Keratinocyte (primary cell): ENCODE measurements around the gene PTPN6. TPM values are rescaled to one million over a fixed set of nuclear protein-coding genes. Genes with fewer than 3 reads are reported as not detected.

Experiments
- DNase-seq: peaks from one replicate; pipeline ENCODE4 v3.0.0-alpha.2; 2011; ENCODE audit warnings: low read depth, missing footprints, low spot score
- FAIRE-seq: peaks from 2 replicates; lab custom pipeline; 2011; peaks lifted over from hg19 to GRCh38; lab: Jason Lieb, UNC
- H2AFZ ChIP-seq: 2 replicates; pipeline ENCODE4 v1.6.0; 2012; ENCODE audit warnings: low read length, control low read depth, inconsistent platforms; ENCODE audit not compliant: control insufficient read depth
- H3K27ac ChIP-seq: 2 replicates; pipeline ENCODE4 v1.5.1; 2011; ENCODE audit warnings: low read length; ENCODE audit not compliant: control insufficient read depth, insufficient read depth
- H3K27me3 ChIP-seq: 3 replicates; pipeline ENCODE4 v1.6.0; 2011; ENCODE audit warnings: low read length; ENCODE audit not compliant: control insufficient read depth, insufficient read depth; ENCODE audit errors: extremely low read depth
- H3K36me3 ChIP-seq, 2 experiments: 2 replicates in 1 of 2; 3 replicates in 1 of 2; pipeline ENCODE4 v1.5.1; 2011; ENCODE audit warnings: low read length in 2 of 2, mild to moderate bottlenecking in 1 of 2; ENCODE audit not compliant: control insufficient read depth in 2 of 2, insufficient read depth in 2 of 2; ENCODE audit errors: extremely low read depth in 1 of 2
- H3K4me1 ChIP-seq: 3 replicates; pipeline ENCODE4 v1.5.1; 2011; ENCODE audit warnings: low read length; ENCODE audit not compliant: control insufficient read depth, insufficient read depth; ENCODE audit errors: extremely low read depth
- H3K4me2 ChIP-seq: 3 replicates; pipeline ENCODE4 v1.6.0; 2011; ENCODE audit warnings: low read depth, low read length; ENCODE audit not compliant: control insufficient read depth, insufficient read depth; ENCODE audit errors: extremely low read depth
- H3K4me3 ChIP-seq, 3 experiments: fragments of 200-600 bp in 1 of 3; sonication (generic) in 1 of 3; 2 replicates in 2 of 3; 3 replicates in 1 of 3; pipeline ENCODE4 v1.5.1; 2011 to 2016; ENCODE audit warnings: low read length in 3 of 3, mild to moderate bottlenecking in 3 of 3, control low read depth in 2 of 3, inconsistent platforms in 1 of 3, low read depth in 1 of 3, mixed read lengths in 1 of 3, mixed run types in 1 of 3, moderate library complexity in 1 of 3; ENCODE audit not compliant: control insufficient read depth in 2 of 3, insufficient read depth in 2 of 3; ENCODE audit errors: extremely low read depth in 1 of 3
- H3K79me2 ChIP-seq: 2 replicates; pipeline ENCODE4 v1.6.0; 2012; ENCODE audit warnings: low read length; ENCODE audit not compliant: control insufficient read depth, insufficient read depth
- H3K9ac ChIP-seq: 3 replicates; pipeline ENCODE4 v1.6.0; 2011; ENCODE audit warnings: low read length; ENCODE audit not compliant: control insufficient read depth, insufficient read depth; ENCODE audit errors: extremely low read depth
- H3K9me1 ChIP-seq: 3 replicates; pipeline ENCODE4 v1.6.0; 2011; ENCODE audit warnings: low read length; ENCODE audit not compliant: control insufficient read depth, insufficient read depth; ENCODE audit errors: extremely low read depth
- H3K9me3 ChIP-seq: 2 replicates; pipeline ENCODE4 v1.5.1; 2012; ENCODE audit warnings: low read depth, low read length; ENCODE audit not compliant: control insufficient read depth
- H4K20me1 ChIP-seq: 3 replicates; pipeline ENCODE4 v1.6.0; 2011; ENCODE audit warnings: low read length; ENCODE audit not compliant: control insufficient read depth, insufficient read depth; ENCODE audit errors: extremely low read depth
- EZH2 ChIP-seq: IDR thresholded peaks from one replicate; pipeline ENCODE4 v1.6.1; 2012; ENCODE audit warnings: inconsistent platforms, mild to moderate bottlenecking, low read length, moderate library complexity
- dilution Hi-C: fragments of 300-500 bp; cut with MboI; formaldehyde crosslinking; loops from one replicate; pipeline ENCODE4 v1.7.0; 2020; ENCODE audit warnings: low sequenced_read_pairs; ENCODE audit not compliant: extremely low pct_ligation_motif_present
- polyA plus RNA-seq, 5 experiments: library from polyadenylated mRNA; depleted of rRNA in 3 of 5; stranded (reverse) in 3 of 5; stranded (forward) in 1 of 5; unstranded in 1 of 5; fragments of >200 nt; gene quantifications; 1 replicate in 1 of 5; 2 replicates in 3 of 5; 3 replicates in 1 of 5; pipeline versions ENCODE4 v1.2.1 to v1.2.3, GENCODE V29; 2011 to 2012; ENCODE audit warnings: missing spikeins in 2 of 5, low read depth in 1 of 5, low replicate concordance in 1 of 5
- TF ChIP-seq, protein P1 (sequence below), 3 experiments: IDR thresholded peaks in 1 of 3; conservative IDR thresholded peaks in 1 of 3; optimal IDR thresholded peaks in 1 of 3; 2 replicates in 2 of 3; 3 replicates in 1 of 3; pipeline versions ENCODE3 to v1.5.1; 2011; ENCODE audit warnings: low read length in 3 of 3, mild to moderate bottlenecking in 3 of 3, moderate library complexity in 2 of 3, control low read depth in 1 of 3, inconsistent platforms in 1 of 3; ENCODE audit not compliant: insufficient read depth in 2 of 3; ENCODE audit errors: extremely low read depth in 1 of 3

Gene PTPN6
- polyA plus RNA-seq, 1 donor (not counting 4 experiments of a cell fraction or from before 2014, with no cell fraction given), result 18.7 TPM

DNA sequence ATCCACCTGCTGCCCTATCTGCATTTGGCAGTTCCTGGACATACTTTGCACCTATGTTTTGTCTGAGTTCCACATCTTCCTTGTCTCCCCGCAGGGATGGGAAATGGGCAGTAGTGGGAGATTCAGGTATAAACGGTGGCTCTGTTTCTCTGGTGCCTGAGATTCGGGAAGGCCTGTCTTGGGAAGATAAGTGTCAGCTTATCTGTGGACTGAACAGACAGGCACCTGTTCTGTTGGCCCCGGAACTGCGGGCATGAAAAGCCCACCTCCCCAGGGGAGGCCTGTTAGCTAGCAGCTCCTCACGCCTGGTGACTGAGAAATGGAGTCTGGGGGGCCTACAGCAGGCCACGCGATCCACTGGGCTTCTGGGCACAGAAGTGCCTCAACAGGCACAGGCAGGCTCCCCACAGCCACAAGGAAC is 13.5 kb downstream of the PTPN6 start:
- Histone ChIP-seq H3K4me2 (peak overlapping the region; percentile 93), H3K9ac (peak overlapping the region; percentile 99)

GRCh38 chr12:6965026-6965661 is 14.0 kb downstream of the PTPN6 start:
- H3K27ac ChIP-seq, result peak overlapping the region; percentile 95

More for the DNA sequence above, 13.5 kb downstream of the PTPN6 start:
- H3K27me3 ChIP-seq, result no peaks in the 10 kb centered on the region
- H3K79me2 ChIP-seq, result peaks cover 62% of the 10 kb centered on the region
- peaks cover 8% of the 10 kb centered on the region for H4K20me1 ChIP-seq
- dilution Hi-C loops, result no loop called here
- TF ChIP-seq EZH2, result no peak
- TF ChIP-seq, protein P1, sequence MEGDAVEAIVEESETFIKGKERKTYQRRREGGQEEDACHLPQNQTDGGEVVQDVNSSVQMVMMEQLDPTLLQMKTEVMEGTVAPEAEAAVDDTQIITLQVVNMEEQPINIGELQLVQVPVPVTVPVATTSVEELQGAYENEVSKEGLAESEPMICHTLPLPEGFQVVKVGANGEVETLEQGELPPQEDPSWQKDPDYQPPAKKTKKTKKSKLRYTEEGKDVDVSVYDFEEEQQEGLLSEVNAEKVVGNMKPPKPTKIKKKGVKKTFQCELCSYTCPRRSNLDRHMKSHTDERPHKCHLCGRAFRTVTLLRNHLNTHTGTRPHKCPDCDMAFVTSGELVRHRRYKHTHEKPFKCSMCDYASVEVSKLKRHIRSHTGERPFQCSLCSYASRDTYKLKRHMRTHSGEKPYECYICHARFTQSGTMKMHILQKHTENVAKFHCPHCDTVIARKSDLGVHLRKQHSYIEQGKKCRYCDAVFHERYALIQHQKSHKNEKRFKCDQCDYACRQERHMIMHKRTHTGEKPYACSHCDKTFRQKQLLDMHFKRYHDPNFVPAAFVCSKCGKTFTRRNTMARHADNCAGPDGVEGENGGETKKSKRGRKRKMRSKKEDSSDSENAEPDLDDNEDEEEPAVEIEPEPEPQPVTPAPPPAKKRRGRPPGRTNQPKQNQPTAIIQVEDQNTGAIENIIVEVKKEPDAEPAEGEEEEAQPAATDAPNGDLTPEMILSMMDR (optimal IDR thresholded peaks at IDR 0.05 in 1 of 3, IDR thresholded peaks at IDR 0.05 in 1 of 3, conservative IDR thresholded peaks at IDR 0.05 in 1 of 3; ENCODE audit: extremely low read depth in 1 of 3, insufficient read depth in 2 of 3, low read length in 3 of 3), result no peak
- peak overlapping the region; percentile 80 to 94 (median 81) for H3K4me3 ChIP-seq
- no peak for DNase-seq
- H2AFZ ChIP-seq, result no peak overlapping the region
- peaks cover 51% of the 10 kb centered on the region for H3K4me1 ChIP-seq
- H3K9me1 ChIP-seq, result peaks cover 3% of the 10 kb centered on the region
- no peak for FAIRE-seq
- no peaks in the 10 kb centered on the region for H3K9me3 ChIP-seq
- H3K36me3 ChIP-seq, result peaks cover 23 to 47% of the 10 kb centered on the region in 2 experiments
- peak overlapping the region; percentile 95 for H3K27ac ChIP-seq

More at GRCh38 chr12:6965026-6965661, 14.0 kb downstream of the PTPN6 start:
- H2AFZ ChIP-seq, result no peak overlapping the region
- H3K4me3 ChIP-seq, result peak overlapping the region; percentile 80 to 94 (median 81)
- peaks cover 23 to 47% of the 10 kb centered on the region in 2 experiments for H3K36me3 ChIP-seq
- no peaks in the 10 kb centered on the region for H3K9me3 ChIP-seq
- peak; percentile 43 for FAIRE-seq
- peaks cover 68% of the 10 kb centered on the region for H3K79me2 ChIP-seq
- peak overlapping the region; percentile 99 for H3K9ac ChIP-seq
- DNase-seq, result no peak
- peaks cover 51% of the 10 kb centered on the region for H3K4me1 ChIP-seq
- peak overlapping the region; percentile 93 for H3K4me2 ChIP-seq
- peaks cover 3% of the 10 kb centered on the region for H3K9me1 ChIP-seq
- H3K27me3 ChIP-seq, result no peaks in the 10 kb centered on the region
- TF ChIP-seq EZH2, result no peak
- TF ChIP-seq, protein P1 (optimal IDR thresholded peaks at IDR 0.05 in 1 of 3, IDR thresholded peaks at IDR 0.05 in 1 of 3, conservative IDR thresholded peaks at IDR 0.05 in 1 of 3; ENCODE audit: extremely low read depth in 1 of 3, insufficient read depth in 2 of 3, low read length in 3 of 3), result peak in 2 of 3 experiments; percentile 93 to 96
- dilution Hi-C loops, result no loop called here
- peaks cover 8% of the 10 kb centered on the region for H4K20me1 ChIP-seq
